HG03045 (cell line): ENCODE data around the gene TRAPPC10.

Experiments used
- ATAC-seq: cut with Tn5 transposase; IDR thresholded peaks from one replicate; pipeline ENCODE4 v1.9.1; 2021; ENCODE audit warnings: mild to moderate bottlenecking, moderate library complexity; ENCODE audit not compliant: unreplicated experiment

The TRAPPC10 gene

GRCh38 chr21:44058981-44059380, 46.9 kb downstream of the TRAPPC10 start:
- no peak for ATAC-seq

DNA sequence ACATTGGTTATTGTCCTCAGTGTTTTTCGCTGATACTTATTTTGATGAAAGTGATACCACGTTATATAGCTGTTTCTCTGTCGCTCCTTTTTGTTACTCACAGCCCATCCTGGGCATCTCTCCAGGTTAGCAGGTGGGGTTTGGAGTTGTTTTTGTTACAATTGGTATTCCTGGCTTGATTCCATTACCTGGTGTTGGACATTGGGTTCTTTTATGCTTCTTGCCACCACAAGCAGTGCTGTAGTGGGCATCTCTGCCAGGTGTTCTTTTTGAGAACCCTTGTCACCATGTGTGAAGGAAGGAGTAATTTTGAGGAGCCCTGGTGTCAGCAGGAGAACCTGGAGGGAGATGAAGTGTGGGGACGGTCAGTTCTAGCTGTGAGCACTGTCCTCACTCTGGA, 47.6 kb downstream of the TRAPPC10 start:
- no peak for ATAC-seq

DNA sequence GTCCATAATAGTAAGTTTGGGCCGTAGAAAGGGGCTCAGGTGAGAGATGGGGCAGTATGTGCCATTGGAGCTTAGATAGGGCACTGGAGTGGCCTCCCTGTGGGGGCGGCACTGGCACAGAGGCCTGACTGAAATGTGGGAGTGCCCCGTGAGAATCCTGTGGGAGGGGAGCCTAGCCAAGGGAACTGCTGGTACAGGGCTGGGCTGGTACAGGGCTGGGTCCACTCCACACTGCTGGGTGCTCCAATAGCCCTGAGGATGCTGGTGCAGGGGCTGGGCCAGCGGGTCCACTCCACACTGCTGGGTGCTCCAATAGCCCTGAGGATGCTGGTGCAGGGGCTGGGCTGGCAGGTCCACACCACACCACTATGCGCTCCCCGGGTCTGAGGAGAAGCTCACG, 50.3 kb downstream of the TRAPPC10 start:
- no peak for ATAC-seq

- no peak for ATAC-seq
These were observed 51.2 kb downstream of the TRAPPC10 start for GRCh38 chr21:44063151-44063912.

GRCh38 chr21:44064852-44065403, 52.8 kb downstream of the TRAPPC10 start:
- no peak for ATAC-seq

GRCh38 chr21:44065428-44065827, 53.3 kb downstream of the TRAPPC10 start:
- ATAC-seq, result no peak

DNA sequence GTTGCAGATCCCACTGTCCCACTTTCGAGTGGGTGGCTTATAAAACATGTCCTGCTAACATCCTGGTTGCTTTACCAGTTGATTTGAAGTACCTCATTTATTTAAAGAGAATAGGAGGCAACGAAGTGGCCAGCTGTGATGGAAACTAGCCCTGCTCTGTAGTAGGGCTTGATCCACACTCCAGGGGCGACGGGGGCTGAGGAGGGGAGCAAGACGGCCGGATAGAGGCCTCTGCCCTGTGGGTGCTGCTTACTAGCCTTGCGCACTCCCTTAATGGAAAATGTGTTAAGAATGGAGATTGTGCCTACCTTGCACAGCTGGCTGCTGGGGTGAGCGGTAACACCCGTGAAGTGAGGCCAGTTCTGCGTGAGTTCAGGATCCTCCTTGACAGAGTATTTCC, 54.0 kb downstream of the TRAPPC10 start:
- ATAC-seq, result no peak

DNA sequence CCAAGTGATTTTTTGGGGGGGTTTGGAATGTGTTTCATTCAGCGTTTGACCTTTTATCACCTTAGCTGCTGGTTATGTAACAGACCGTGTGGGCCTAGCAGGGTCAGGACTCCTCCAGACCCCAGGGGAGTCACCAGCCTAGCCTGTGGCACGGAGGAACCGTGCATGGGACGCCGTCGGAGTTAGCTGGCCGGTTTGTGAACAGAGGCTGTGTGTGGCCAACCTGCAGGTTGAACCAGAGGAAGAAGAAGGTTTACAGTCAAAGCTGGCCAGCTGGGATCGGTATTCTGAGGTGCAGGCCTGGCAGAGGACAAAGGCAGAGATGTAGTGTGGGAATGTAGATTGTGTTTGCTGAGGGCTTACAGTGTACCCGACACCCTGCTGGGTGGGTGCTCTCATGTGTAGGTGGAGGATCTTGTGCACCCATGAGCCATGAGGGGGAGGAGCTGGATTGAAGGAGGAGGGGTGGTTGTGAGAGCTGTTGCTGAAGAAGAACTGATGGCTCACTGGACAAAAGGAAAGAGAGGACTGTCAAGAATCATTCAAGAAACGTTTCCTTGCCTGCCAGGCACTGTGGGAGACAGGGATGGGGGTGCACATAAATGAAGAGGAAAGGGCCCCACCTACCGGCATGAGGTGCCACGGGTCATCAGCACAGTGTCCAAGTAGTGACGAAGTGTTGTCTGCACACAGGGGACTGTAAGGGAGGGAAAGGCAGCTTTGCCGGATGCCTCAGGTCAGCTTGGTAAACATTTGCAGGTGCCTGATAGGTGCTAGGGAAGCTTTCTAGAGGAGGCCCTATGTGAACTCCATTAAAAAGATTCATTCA, 55.1 kb downstream of the TRAPPC10 start:
- no peak for ATAC-seq

GRCh38 chr21:44070391-44070790, 58.3 kb downstream of the TRAPPC10 start:
- ATAC-seq, result no peak

DNA sequence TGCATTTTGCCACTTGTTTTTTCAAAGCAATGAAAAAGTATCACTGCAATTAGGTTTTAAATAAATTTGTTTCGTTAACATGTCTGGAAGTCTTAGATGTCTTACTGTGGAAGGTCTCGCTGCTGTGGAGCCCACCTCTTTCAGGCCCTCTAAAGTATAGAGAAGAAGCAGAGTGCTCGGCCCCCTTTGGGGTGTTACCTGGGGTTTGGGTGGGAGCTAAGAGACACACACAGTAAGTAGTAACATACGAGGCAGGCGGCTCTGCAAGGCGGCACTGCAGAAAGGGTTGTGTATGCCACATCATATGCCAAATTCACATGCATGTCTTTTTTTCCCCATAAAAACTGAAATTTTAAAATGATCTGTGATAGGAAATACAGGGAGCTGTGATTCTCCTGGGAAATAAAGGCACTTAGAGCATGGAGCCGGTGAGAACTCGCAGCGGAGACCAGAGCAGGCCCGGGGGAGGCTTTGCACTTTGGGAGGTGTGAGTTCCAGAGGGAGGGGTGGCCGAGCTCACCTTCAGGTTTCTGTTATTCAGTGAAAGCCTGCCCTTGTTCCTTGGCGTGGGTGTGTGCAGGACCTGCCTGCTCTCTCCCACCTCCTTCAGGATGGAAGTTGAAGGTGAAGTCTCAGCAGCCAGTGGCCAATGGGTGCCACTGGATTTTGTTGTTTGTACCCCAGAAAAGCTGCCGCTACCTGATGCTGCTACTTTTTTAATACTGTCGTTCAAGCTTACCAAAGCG, 59.4 kb downstream of the TRAPPC10 start:
- ATAC-seq, result no peak

DNA sequence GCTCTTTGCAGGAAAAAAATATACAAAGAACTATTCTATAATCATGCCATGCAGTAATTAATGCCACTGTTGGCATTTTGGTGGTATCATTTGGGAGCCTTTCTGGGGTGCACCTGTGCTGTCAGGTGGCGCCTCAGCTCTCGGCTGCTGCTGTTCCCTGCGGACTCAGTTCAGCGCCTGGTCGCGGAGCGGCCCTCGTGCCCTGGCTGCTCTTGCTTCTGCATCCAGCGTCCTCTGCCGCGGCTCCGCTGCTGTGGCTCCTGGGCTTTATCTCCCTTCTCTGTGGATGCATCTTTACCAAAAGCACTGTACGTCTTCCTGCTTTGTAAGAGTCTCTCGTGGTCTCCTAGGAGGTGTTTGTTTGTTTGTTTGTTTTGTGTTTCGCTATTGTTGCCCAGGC, 60.0 kb downstream of the TRAPPC10 start:
- ATAC-seq, result no peak

DNA sequence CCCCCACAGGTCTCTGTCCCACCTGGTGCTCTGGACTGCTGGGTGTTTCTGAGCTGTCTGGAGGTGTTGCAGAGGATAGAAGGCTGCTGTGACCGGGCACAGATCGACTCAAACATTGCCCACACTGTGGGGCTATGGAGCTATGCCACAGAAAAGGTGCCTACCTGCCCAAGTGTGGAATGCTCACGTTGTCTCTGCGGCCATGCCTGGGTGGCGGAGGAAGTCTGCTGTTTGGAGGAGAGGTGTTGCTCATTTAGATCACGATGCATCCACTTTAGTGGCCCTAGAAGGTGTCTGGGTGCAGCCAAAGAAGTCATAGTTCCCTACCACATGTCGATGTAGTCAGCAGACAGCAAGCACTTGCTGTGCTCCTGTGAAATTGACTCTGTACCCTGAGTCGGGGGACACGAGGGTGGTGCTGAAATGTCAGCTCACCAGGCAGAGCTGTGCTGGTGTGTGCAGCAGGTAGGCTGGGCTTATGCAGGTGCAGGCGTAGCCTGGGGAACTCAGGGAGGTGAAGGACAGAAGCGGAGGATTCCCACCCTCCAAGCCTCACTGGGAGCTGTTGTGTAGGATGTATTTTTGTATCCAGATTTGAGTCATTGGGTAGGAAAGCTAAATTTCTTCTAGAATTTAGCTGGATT, 62.3 kb downstream of the TRAPPC10 start:
- ATAC-seq, result no peak

GRCh38 chr21:44076316-44076715, 64.2 kb downstream of the TRAPPC10 start:
- ATAC-seq, result no peak

GRCh38 chr21:44078411-44078981, 66.4 kb downstream of the TRAPPC10 start:
- ATAC-seq, result no peak

DNA sequence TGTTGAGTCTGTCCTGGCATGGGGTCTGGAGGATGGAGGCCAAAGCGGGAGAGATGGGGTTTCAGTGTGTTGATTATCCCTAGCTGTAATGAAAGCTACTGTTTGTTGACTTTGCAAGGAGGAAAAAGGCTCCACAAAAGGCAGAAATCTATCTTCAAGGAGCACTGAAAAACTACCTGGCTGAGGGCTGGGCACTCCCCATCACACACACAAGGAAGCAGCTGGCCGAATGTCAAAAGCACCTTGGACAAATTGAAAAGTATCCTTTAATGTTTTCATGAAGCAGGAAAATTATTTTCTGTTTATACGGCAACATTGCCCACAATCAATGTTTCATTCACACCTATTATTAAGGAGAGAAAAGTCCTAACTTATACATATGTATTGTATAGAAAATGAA, 67.3 kb downstream of the TRAPPC10 start:
- no peak for ATAC-seq

DNA sequence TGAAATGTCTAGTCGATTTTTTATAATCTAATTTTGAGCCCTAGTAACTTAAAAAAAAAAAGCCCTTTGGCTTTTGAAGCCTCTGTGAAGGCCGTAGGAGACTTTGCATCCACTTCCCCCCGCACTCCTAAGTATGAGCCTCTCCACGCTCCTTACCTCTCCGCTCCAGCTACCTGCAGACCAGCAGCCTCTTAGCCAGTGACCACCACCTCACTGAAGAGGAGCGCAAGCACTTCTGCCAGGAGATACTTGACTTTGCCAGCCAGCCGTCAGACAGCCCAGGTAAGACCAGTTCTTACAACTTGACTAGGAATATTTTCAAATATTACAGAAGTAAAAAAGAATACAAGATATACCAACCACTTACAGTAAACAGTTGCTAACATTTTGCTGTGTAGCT, 67.7 kb downstream of the TRAPPC10 start:
- no peak for ATAC-seq

GRCh38 chr21:44082648-44083440, 70.7 kb downstream of the TRAPPC10 start:
- ATAC-seq, result no peak

DNA sequence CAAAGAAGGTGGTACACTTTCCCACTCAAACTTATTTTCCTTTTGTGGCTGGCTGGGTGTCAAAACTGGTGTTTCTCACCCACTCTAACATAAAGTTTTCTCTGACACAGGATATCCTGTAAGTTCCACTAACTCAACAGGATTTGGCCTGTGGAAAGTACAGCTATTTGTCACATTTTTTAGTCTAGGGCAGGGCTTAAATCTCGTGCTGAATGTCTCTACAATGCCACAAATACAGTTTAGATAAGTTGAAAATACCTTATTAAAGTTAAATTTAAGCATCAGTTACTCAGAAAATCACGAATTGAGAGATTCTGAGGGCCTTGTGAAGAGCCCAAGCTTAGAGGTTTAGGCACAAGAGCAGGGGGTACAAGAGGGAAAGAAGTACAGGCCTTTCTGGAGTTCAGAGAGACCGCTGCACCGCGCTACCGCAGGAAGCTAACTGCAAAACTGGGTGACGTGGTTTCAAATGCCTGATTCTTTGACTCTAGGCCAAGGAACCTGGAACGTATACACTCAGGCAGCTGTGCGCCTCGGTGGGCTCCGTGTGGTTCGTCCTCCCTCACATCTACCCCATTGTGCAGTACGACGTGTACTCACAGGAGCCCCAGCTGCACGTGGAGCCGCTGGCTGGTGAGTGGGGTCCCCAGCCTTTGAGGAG, 71.7 kb downstream of the TRAPPC10 start:
- no peak for ATAC-seq
